ENCODE data around the gene KIRREL3. TPM values are rescaled to one million over a fixed set of nuclear protein-coding genes. Genes with fewer than 3 reads are reported as not detected.

The KIRREL3 gene
- polyA plus RNA-seq, 2 of the 4 experiments (the other 2 are of a cell fraction) = 3.0 to 11.0 TPM

DNA sequence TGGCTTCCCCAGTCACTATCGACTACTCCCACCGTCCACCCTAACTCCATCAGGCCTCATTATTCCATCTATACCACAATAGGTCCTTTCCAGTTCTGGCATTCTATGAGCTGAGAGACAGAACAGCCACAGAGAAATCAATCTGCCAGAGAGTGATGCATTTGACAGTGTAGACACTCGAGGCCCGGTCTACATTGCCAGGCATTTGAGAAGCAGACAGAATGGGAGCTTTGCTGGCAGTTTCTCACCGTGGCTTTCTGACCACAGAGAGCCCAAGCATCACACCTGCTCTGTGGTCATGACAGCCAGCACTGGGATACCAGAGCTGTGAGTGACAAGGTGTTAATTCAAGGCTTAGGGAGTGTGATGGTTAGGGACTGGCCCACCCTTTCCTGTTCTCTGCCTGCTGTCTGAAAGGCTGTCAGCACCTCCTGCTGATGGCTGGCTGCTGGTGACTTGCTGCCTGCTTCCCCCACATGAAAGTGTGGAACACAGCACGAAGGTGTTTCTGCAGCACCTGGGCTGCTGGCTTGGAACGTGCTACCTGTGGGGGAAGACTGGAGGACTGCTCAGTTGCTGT, 137.8 kb downstream of the KIRREL3 start:
- ATAC-seq (no peak), FAIRE-seq (no peak), DNase-seq (ENCODE audit: low read depth in 1 of 2, low spot score in 1 of 2) (no peak)
- TF ChIP-seq JUNB (IDR thresholded peaks at IDR 0.05) = no peak
- no peak for TF ChIP-seq RNF2 (IDR thresholded peaks at IDR 0.05; ENCODE audit: borderline replicate concordance, low read depth)
- TF ChIP-seq MAFK (IDR thresholded peaks at IDR 0.05; ENCODE audit: partially characterized antibody) = no peak
- TF ChIP-seq HMGXB4 (CRISPR knock-in tag; IDR thresholded peaks at IDR 0.05; ENCODE audit: borderline replicate concordance) = no peak
- TF ChIP-seq ZC3H11A (IDR thresholded peaks at IDR 0.05) = no peak
- TF ChIP-seq CBX8 (IDR thresholded peaks at IDR 0.05) = no peak
- no peak for TF ChIP-seq MAZ (IDR thresholded peaks at IDR 0.05; ENCODE audit: borderline replicate concordance, low read depth, low read length)
- TF ChIP-seq FOSB (CRISPR knock-in tag; IDR thresholded peaks at IDR 0.05) = no peak
- no peak for TF ChIP-seq HES2 (IDR thresholded peaks at IDR 0.05)
- no peak for TF ChIP-seq SMC3 (IDR thresholded peaks at IDR 0.05)
- Histone ChIP-seq H3K4me2 (no peak overlapping the region), H3K9me3 (no peaks in the 10 kb centered on the region), H3K27ac (no peak overlapping the region), H3K4me3 (no peak overlapping the region), H3K4me1 (no peaks in the 10 kb centered on the region)
- WGBS (ENCODE audit: missing lambda C conversion rate) = 75% methylated on average over 5 of the region's 7 CpGs
- ChIA-PET CTCF (no interaction called here), POLR2A (no interaction called here)

DNA sequence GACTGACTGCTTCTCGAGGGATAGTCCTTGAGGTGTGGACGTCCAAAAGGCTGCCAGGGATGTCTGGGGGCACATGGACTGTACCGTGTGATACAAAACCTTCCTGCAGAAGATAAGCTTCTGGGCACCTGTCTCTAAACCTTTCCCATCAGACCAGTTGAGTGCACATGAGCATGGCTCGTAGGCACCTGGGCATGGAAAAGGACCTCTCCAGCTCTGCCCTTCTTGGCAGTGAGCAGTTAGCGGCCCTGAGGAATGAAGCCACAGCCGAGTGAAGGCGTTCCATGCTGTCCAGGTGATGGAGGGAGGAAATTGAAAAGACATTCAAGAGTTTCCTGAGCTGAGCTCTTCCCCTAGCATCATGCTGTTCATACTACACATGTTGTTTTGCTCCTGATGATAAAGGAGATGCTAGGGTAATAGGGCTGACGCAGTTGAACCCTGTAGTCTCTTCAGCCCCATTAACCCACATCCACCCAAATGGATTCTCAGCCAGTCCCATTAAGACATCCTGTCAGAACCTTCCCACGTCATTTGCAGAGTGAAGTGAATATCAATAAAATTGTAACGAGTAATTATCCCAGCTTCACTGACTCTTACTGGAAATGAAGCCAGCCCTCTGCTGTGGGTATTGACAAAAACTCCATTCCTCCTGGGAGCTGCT, 138.6 kb downstream of the KIRREL3 start:
- no peaks in the 10 kb centered on the region for H3K9me3 ChIP-seq
- WGBS (ENCODE audit: missing lambda C conversion rate) = 74% methylated on average over 10 of the region's 10 CpGs
- POLR2A ChIA-PET = no interaction called here
- FAIRE-seq (no peak), DNase-seq (ENCODE audit: low read depth in 1 of 2, low spot score in 1 of 2) (no peak), ATAC-seq (no peak)
- H3K27ac ChIP-seq = no peak overlapping the region
- no peaks in the 10 kb centered on the region for H3K4me1 ChIP-seq
- H3K4me2 ChIP-seq = no peak overlapping the region
- TF ChIP-seq KDM1A (IDR thresholded peaks at IDR 0.05; ENCODE audit: low read depth) (no peak), RARB (CRISPR knock-in tag; IDR thresholded peaks at IDR 0.05) (no peak), CTCF (IDR thresholded peaks at IDR 0.05) (no peak), USF2 (IDR thresholded peaks at IDR 0.05) (no peak), HEYL (CRISPR knock-in tag; IDR thresholded peaks at IDR 0.05) (no peak), CHD4 (IDR thresholded peaks at IDR 0.05; ENCODE audit: borderline replicate concordance) (no peak)
- TF ChIP-seq, protein P1, sequence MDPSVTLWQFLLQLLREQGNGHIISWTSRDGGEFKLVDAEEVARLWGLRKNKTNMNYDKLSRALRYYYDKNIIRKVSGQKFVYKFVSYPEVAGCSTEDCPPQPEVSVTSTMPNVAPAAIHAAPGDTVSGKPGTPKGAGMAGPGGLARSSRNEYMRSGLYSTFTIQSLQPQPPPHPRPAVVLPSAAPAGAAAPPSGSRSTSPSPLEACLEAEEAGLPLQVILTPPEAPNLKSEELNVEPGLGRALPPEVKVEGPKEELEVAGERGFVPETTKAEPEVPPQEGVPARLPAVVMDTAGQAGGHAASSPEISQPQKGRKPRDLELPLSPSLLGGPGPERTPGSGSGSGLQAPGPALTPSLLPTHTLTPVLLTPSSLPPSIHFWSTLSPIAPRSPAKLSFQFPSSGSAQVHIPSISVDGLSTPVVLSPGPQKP (IDR thresholded peaks at IDR 0.05; ENCODE audit: low read depth, low read length) = no peak
- TF ChIP-seq, protein P2, sequence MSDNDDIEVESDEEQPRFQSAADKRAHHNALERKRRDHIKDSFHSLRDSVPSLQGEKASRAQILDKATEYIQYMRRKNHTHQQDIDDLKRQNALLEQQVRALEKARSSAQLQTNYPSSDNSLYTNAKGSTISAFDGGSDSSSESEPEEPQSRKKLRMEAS (IDR thresholded peaks at IDR 0.05) = no peak
- TF ChIP-seq, protein P3, sequence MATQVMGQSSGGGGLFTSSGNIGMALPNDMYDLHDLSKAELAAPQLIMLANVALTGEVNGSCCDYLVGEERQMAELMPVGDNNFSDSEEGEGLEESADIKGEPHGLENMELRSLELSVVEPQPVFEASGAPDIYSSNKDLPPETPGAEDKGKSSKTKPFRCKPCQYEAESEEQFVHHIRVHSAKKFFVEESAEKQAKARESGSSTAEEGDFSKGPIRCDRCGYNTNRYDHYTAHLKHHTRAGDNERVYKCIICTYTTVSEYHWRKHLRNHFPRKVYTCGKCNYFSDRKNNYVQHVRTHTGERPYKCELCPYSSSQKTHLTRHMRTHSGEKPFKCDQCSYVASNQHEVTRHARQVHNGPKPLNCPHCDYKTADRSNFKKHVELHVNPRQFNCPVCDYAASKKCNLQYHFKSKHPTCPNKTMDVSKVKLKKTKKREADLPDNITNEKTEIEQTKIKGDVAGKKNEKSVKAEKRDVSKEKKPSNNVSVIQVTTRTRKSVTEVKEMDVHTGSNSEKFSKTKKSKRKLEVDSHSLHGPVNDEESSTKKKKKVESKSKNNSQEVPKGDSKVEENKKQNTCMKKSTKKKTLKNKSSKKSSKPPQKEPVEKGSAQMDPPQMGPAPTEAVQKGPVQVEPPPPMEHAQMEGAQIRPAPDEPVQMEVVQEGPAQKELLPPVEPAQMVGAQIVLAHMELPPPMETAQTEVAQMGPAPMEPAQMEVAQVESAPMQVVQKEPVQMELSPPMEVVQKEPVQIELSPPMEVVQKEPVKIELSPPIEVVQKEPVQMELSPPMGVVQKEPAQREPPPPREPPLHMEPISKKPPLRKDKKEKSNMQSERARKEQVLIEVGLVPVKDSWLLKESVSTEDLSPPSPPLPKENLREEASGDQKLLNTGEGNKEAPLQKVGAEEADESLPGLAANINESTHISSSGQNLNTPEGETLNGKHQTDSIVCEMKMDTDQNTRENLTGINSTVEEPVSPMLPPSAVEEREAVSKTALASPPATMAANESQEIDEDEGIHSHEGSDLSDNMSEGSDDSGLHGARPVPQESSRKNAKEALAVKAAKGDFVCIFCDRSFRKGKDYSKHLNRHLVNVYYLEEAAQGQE (IDR thresholded peaks at IDR 0.05) = no peak
- CTCF ChIA-PET = no interaction called here
- no peak overlapping the region for H3K4me3 ChIP-seq

All from A549 (cell line).